HTR-8/SVneo (cell line): ENCODE results near the gene SECISBP2L.

Experiments
- DNase-seq: peaks from one replicate; pipeline ENCODE4 v3.0.0; 2011; ENCODE audit warnings: low spot score, mixed read lengths; ENCODE audit not compliant: insufficient read length
- FAIRE-seq: peaks from 2 replicates; lab custom pipeline; 2011; peaks lifted over from hg19 to GRCh38; lab: Jason Lieb, UNC

The SECISBP2L gene

GRCh38 chr15:49062900-49063299 lies 16.7 kb upstream of the SECISBP2L start:
- DNase-seq: no peak
- FAIRE-seq: no peak

DNA sequence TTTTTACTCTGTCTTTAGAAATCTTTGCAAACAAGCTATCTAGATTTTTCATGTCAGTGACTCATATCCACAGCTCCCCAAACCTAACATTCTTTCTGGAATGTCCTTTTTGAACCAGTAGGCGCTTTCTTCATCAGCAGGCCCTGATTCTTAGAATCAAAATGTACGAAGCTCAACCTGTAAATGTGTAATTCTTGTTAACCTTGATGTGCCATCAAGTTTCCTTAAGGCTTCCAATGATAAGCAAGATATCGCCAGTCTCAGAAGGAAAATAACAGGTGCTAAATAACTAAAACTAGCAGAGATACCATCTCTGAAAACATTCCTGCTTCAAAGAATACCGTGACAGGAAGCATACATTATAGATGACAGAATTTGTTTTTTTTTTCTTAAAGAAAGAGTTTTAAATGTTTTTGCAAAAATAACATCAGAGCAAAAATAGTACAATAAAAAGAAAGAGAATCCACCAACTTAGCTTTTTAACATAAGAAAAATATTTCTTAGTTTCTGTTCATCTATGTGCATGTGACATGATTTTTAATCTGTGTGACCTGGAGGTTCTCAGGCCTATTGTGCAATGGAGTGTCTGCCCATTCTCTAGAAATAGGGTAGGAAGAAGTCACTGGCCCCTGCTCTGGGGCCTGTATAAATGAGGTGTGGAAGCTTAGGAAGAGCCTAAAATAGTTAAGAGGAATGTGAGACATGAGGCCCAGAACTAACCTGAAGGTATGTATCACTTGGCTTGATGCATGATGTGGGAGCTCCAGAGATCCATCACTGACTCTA lies 14.7 kb upstream of the SECISBP2L start:
- FAIRE-seq: no peak
- DNase-seq: no peak

- FAIRE-seq: no peak
- no peak for DNase-seq
Measured at GRCh38 chr15:49059491-49059890, 13.2 kb upstream of the SECISBP2L start.

GRCh38 chr15:49058559-49058958 lies 12.3 kb upstream of the SECISBP2L start:
- FAIRE-seq: no peak

DNA sequence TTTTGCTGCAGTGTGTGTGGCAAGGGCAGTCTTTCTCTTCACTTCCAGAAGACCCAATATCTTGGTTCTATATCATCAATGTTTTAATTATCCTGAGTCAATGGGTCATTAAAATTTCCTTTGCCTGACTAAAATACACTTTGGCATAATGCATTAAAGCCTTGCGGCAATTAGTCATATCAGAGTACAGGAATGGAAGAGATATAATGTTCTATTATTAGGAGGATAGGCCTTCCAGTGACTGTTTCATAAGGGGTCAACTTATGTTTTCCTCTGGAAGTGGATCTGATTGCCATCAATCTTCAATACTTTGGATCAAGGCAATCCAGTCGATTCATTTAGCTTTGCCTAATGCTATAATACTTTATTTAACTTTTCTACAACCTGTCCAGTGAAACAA lies 9.4 kb upstream of the SECISBP2L start:
- FAIRE-seq (no peak), DNase-seq (no peak)

More at GRCh38 chr15:49058559-49058958, 12.3 kb upstream of the SECISBP2L start:
- no peak for DNase-seq

GRCh38 chr15:49052662-49053061 lies 6.4 kb upstream of the SECISBP2L start:
- DNase-seq (no peak), FAIRE-seq (no peak)

GRCh38 chr15:49047456-49047855 lies 1.2 kb upstream of the SECISBP2L start:
- DNase-seq (no peak), FAIRE-seq (no peak)

GRCh38 chr15:49045751-49046219 lies 461 bp downstream of the SECISBP2L start:
- no peak for DNase-seq
- FAIRE-seq: no peak

GRCh38 chr15:49044766-49045606 lies 1.3 kb downstream of the SECISBP2L start:
- FAIRE-seq (no peak), DNase-seq (no peak)

DNA sequence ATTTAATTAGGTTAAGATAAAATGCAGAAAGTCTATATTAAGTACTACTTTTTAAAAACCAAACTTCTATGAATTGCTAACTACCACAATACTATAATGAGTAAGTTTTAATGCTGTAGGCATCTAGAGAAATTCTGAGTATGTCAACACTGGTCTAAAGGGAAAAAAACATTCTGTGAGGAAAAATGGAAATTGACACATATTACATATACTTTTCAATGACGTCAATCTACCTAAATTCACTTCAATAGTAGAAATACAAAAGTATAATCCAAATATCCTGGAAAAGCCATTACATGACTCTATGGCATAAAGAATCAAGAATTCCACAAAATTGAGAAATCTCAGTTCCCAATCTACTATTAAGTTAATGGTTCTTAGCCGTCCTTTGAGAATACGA lies 2.2 kb downstream of the SECISBP2L start:
- FAIRE-seq (no peak), DNase-seq (no peak)

DNA sequence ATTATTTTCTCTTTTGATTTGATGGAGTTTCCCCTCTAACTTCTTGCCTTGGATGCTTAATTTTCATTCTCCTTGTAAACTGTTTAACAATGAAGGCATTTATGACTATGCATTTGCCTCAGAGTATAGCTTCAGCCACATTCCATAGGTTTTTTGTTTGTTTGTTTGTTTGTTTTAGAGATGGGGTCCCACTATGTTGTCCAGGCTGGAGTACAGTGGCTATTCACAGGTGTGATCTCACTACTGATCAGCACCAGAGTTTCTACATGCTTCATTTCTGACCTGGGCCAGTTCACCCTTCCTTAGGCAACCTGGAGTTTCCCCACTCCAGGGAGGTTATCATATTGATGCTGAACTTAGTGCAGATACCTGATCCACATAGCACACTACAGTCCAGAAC lies 4.1 kb downstream of the SECISBP2L start:
- no peak for FAIRE-seq

GRCh38 chr15:49041426-49041825 lies 4.8 kb downstream of the SECISBP2L start:
- DNase-seq: no peak
- no peak for FAIRE-seq

More for the DNA sequence above, 4.1 kb downstream of the SECISBP2L start:
- no peak for DNase-seq

DNA sequence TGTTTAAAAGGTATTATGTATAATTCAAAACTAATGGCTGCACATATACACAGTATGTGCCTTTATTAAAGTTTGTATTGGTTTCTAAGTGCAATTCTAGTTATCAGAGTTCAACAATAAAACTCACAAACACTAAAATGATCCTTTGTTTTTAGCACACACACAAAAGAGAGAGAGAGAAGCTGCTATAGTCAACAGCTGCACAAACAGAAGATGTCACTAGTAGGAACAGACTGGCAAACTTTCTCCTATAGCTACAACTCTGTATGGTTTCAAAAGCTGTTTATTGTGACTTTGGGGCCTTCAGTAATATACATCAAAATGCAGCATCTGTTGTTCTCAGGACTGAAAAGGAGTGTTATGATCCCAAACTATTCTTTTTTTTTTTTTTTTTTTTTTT lies 6.1 kb downstream of the SECISBP2L start:
- DNase-seq (no peak), FAIRE-seq (no peak)

GRCh38 chr15:49038382-49038781 lies 7.9 kb downstream of the SECISBP2L start:
- FAIRE-seq: no peak
- DNase-seq: no peak

GRCh38 chr15:49037546-49037940 lies 8.7 kb downstream of the SECISBP2L start:
- FAIRE-seq (no peak), DNase-seq (no peak)

DNA sequence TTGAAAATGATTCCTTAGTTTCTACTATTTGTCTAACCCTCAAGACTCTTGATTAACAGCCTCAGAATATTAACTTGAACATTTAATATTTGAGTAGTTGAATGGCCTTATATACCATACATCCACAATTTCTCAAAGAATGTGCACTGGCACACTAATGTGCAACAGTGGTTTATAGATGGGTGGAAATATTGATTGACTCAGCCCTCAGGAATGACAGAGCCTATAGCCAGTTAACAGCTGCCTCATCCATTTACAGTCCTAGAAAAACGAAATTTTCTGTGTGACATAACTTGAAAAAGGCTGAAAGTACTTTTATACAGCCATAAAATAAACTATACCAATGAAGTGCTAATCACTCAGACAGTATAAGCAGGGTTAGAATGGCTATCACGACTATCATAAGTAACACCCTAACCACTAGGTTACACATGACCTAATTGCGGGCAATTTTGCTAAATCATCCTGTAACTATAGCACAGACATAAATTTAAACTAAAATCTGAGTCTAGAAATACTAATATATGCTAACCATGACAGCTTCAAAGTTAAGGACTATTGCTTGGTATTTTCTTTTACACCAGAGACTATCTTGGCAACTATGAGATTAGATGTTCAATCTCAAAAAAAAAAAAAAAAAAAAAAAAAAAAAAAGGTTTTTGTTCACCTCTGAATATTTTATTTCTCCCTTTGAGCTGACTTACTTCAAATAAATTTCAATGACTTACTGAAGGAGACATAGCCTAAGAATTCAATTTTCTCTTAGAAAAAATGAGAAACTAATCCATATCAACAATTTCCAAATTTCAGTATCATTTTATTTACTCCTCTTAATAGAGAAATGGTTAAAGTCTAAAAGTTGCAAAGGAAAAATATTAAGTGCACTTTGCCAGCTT lies 9.3 kb downstream of the SECISBP2L start:
- FAIRE-seq (no peak), DNase-seq (peak; percentile 37)

- FAIRE-seq (no peak), DNase-seq (no peak)
Measured at GRCh38 chr15:49035825-49036224, 10.4 kb downstream of the SECISBP2L start.

DNA sequence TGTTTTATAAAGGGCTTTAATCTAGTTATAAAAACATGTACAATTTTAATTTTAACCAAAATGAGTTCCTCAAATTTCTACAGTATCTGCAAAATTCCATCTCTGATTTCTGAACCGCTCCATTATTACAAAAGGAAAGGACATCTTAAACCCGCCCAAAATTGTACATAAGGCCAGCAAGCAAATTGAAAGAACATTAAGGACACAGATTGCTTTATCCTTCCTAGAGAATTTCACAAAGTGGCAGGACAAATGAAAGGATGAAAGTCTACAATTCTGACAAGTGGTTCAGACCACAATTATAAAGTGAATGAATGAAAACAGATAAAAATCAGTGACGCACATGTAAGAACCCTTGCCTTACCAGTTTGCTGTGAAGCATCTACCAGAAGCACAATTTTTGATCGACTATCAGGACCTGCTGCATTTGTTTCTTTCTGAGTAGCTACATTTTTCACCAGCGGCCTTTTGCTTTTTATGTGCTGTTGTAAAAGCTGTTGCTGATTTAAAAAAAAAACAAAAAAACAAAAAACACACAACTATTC lies 13.6 kb downstream of the SECISBP2L start:
- FAIRE-seq (no peak), DNase-seq (no peak)

DNA sequence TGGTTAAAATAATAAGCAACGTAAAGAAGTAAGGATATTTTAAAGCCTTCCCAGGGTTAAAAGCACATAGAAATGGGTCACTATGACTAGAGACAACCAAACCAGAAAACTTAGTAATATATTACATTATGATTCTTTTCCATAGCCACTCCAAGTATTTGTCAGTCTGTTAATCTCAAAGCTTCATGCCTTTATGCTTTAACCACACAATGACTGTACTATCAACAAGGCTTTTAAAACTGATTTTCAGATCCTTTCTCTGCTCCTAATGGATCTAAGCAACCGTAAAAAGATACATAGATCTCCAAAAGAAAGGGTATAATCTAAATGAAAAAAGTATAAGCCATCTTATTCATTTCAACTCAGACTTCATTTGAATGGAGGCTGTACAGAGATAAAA lies 14.4 kb downstream of the SECISBP2L start:
- no peak for DNase-seq
- no peak for FAIRE-seq

DNA sequence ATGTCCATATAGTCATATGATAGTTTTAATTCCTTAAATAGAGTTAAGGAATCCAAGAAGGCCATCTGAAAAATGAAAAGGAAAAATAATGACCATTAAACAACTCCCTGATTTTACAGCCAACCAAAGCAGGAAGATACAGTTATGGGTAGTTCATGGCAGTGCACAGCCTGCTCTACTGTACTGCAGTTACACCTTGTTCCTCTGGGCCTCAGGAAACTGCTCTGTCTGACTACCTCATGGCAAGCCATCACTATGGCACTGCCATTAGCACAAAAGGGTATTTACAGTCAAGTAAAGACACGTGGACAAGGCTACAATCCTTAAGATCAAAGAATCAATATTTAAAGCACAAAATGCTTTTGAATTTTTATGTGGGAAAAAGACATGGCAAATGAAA lies 19.5 kb downstream of the SECISBP2L start:
- DNase-seq (no peak), FAIRE-seq (no peak)
